Gastroesophageal sphincter (tissue), 3 donors: Measurements from ENCODE around the gene MPG.

ENCODE experiments used
- CTCF ChIP-seq, 4 experiments: fragments of 200-600 bp in 2 of 4; fragments of 450-650 bp in 2 of 4; sonication (generic) in 1 of 4; IDR thresholded peaks; one replicate each; pipeline ENCODE4 v1.5.1; 2017 to 2019; ENCODE audit warnings: antibody characterized with exemption in 4 of 4, mild to moderate bottlenecking in 2 of 4, moderate library complexity in 2 of 4
- EP300 ChIP-seq: sonication (generic); formaldehyde crosslinking; IDR thresholded peaks from one replicate; pipeline ENCODE4 v1.6.1; 2017; ENCODE audit warnings: antibody characterized with exemption, mild to moderate bottlenecking
- POLR2A ChIP-seq, 2 donors: fragments of 450-650 bp; IDR thresholded peaks; one replicate each; pipeline ENCODE4 v1.6.1; 2017; ENCODE audit warnings: antibody characterized with exemption in 2 of 2, mild to moderate bottlenecking in 2 of 2, moderate library complexity in 1 of 2
- POLR2AphosphoS5 ChIP-seq: sonication (generic); formaldehyde crosslinking; IDR thresholded peaks from one replicate; pipeline ENCODE4 v1.6.1; 2017; ENCODE audit warnings: antibody characterized with exemption

- TF ChIP-seq CTCF (IDR thresholded peaks at IDR 0.05) (no peak), POLR2AphosphoS5 (no peak), POLR2A (IDR thresholded peaks at IDR 0.05) (no peak), EP300 (no peak)
These were observed 15.6 kb upstream of the MPG start for GRCh38 chr16:62283-62967.
